Fibroblast of skin of back (primary cell): Measurements from ENCODE around the gene SEC31B. TPM values are rescaled to one million over a fixed set of nuclear protein-coding genes. Genes with fewer than 3 reads are reported as not detected.

ENCODE experiments used
- DNase-seq: peaks from one replicate; pipeline ENCODE4 v3.0.0-alpha.2; 2013
- polyA plus RNA-seq, 2 experiments: library from polyadenylated mRNA; unstranded; fragments of 120-200 nt; gene quantifications; one replicate each; pipeline ENCODE4 v1.2.1, GENCODE V29; 2013; ENCODE audit not compliant: insufficient read length in 2 of 2

The SEC31B gene
- polyA plus RNA-seq (2013, experiment 1 of 2; ENCODE audit: insufficient read length): 5.5 TPM
- polyA plus RNA-seq (2013, experiment 2 of 2; ENCODE audit: insufficient read length): 4.8 TPM

GRCh38 chr10:100519311-100520051 lies at the start of gene SEC31B:
Gene SEC31B, minus strand, starts transcription at chr10:100519861. Its CDS starts 2,909 bp downstream, at chr10:100516952.
- peak; percentile 21 for DNase-seq

- DNase-seq: no peak
Measured at GRCh38 chr10:100568912-100569311, 49.3 kb upstream of the SEC31B start.

- DNase-seq: no peak
Measured at GRCh38 chr10:100567826-100568225, 48.2 kb upstream of the SEC31B start.

- no peak for DNase-seq
Measured at GRCh38 chr10:100567249-100567648, 47.6 kb upstream of the SEC31B start.

- no peak for DNase-seq
Measured at GRCh38 chr10:100566561-100566960, 46.9 kb upstream of the SEC31B start.

GRCh38 chr10:100565206-100565985 lies 45.7 kb upstream of the SEC31B start:
- no peak for DNase-seq

- DNase-seq: peak; percentile 63
Measured at GRCh38 chr10:100562008-100562672, 42.5 kb upstream of the SEC31B start.

GRCh38 chr10:100561005-100561404 lies 41.3 kb upstream of the SEC31B start:
- no peak for DNase-seq

GRCh38 chr10:100560248-100560647 lies 40.6 kb upstream of the SEC31B start:
- no peak for DNase-seq

GRCh38 chr10:100554902-100555301 lies 35.2 kb upstream of the SEC31B start:
- DNase-seq: no peak

- no peak for DNase-seq
Measured at GRCh38 chr10:100553929-100554328, 34.3 kb upstream of the SEC31B start.

GRCh38 chr10:100551738-100552137 lies 32.1 kb upstream of the SEC31B start:
- DNase-seq: no peak

GRCh38 chr10:100551196-100551595 lies 31.5 kb upstream of the SEC31B start:
- no peak for DNase-seq

- DNase-seq: no peak
Measured at GRCh38 chr10:100544950-100545349, 25.3 kb upstream of the SEC31B start.

- DNase-seq: no peak
Measured at GRCh38 chr10:100537475-100537874, 17.8 kb upstream of the SEC31B start.

GRCh38 chr10:100535715-100536353 lies 16.2 kb upstream of the SEC31B start, which contains the start of gene HIF1AN:
Gene HIF1AN, plus strand, starts transcription at chr10:100535943. Its CDS starts 16 bp downstream, at chr10:100535959.
- DNase-seq: peak; percentile 95

GRCh38 chr10:100535338-100535714 lies 15.7 kb upstream of the SEC31B start:
- DNase-seq: no peak

GRCh38 chr10:100534726-100535125 lies 15.1 kb upstream of the SEC31B start:
- DNase-seq: no peak

- DNase-seq: no peak
Measured at GRCh38 chr10:100531761-100532160, 12.1 kb upstream of the SEC31B start.

- peak; percentile 85 for DNase-seq
Measured at GRCh38 chr10:100529475-100530298, 10.0 kb upstream of the SEC31B start, which contains the start of gene NDUFB8. Gene NDUFB8, minus strand, starts transcription at chr10:100529871. Its CDS starts 20 bp downstream, at chr10:100529851.

- no peak for DNase-seq
Measured at GRCh38 chr10:100528921-100529474, 9.3 kb upstream of the SEC31B start.
